Measurements from ENCODE around the gene EMC1. TPM values are rescaled to one million over a fixed set of nuclear protein-coding genes. Genes with fewer than 3 reads are reported as not detected.
A peak's percentile ranks its signal among the peaks of the same experiment; 100 is the strongest.

The EMC1 gene
- polyA plus RNA-seq, 1 experiment: 49.0 TPM

DNA sequence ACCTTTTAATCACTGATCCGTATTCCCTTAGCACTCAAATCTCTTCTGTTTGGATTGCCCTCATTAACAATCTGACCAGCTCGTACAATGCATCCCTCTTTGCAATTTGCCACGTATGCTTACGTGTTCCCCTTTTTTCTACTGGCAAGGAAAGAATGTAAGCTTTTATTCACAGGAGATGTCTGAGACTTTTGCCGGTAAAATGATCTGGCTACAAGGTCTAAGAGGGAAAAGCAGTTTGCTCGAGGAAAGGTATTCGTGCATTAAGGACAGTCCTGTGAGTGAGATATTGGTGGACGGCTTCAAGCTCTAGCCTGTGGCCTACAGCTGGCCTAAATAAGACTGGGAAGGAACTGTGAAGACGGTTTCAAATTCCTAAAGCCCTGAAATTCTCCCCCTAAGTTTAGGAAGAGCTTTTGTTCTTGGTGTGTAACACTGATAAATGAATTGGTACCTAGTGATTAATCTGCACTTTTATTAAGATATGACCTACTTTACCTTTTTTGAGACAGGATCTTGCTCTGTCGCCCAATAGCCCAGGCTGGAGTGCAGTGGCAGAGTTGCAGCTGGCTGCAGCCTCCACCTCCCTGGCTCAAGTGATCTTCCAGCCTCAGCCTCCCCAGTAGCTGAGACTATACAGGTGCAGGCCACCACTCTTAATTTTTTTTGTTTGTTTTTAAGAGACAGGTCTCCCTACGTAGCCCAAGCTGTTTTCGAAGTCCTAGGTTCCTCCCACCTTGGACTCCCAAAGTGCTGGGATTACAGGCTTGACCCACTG is 40.4 kb downstream of the EMC1 start:
- peak overlapping the region; percentile 92 for H3K4me3 ChIP-seq (ENCODE audit: low read depth, low read length)
- DNase-seq (ENCODE audit: low read depth, low spot score): no peak
- CTCF ChIA-PET: no interaction called here
- TF ChIP-seq, protein P1, sequence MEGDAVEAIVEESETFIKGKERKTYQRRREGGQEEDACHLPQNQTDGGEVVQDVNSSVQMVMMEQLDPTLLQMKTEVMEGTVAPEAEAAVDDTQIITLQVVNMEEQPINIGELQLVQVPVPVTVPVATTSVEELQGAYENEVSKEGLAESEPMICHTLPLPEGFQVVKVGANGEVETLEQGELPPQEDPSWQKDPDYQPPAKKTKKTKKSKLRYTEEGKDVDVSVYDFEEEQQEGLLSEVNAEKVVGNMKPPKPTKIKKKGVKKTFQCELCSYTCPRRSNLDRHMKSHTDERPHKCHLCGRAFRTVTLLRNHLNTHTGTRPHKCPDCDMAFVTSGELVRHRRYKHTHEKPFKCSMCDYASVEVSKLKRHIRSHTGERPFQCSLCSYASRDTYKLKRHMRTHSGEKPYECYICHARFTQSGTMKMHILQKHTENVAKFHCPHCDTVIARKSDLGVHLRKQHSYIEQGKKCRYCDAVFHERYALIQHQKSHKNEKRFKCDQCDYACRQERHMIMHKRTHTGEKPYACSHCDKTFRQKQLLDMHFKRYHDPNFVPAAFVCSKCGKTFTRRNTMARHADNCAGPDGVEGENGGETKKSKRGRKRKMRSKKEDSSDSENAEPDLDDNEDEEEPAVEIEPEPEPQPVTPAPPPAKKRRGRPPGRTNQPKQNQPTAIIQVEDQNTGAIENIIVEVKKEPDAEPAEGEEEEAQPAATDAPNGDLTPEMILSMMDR (IDR thresholded peaks at IDR 0.05; ENCODE audit: low read depth, low read length): no peak
- POLR2A ChIA-PET: interaction anchor here (0.9 kb wide), 1 partner anchor 9 kb away, joined by 5 read pairs; no protein-coding TSS in a partner anchor
- H3K27me3 ChIP-seq (ENCODE audit: control insufficient read depth, insufficient read depth, low read length): no peaks in the 10 kb centered on the region
- H3K9me3 ChIP-seq (ENCODE audit: control insufficient read depth, insufficient read depth, low read length): no peaks in the 10 kb centered on the region
- H3K27ac ChIP-seq (ENCODE audit: low read depth, low read length): peak overlapping the region; percentile 94

DNA sequence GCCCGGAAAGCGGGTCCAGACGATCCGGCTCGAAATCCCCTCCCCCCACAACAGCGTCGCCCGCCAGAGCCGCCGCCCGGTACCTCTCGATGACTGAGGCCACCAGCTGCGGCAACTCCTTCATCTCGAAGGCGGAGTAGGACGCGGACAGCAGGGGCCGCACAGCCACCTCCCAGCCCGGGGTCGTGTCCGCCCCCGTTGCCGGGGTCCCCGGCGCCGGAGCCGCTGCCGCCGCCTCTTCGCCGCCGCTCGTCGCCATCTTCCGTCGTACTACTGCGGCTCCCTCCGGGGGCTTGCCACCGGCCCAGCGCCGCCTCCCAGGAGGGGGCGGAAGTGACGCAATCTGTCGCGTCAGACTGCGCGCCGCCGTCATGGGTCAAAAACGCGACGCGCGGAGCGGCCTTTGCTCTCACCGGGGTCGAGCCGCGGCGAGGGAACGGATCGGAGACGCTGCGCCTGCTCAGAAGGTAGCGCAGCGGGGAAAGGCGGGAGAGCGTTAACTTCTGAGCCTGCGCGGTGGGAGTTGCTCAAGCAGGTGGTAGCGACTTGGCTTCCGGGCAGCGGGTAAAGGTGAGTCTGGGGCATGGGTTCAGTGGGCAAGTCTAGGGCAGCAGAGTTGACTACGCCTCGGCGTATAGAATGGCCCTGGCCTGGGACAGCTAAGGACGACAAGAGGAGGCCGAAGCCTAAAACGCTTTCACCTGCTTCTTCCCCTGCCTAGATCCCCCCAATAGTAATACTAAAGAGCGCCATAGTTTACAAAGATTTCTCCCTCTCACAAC is 41.1 kb downstream of the EMC1 start, which contains the start of gene UBR4:
TSS of gene UBR4 (minus strand) at position 277 of the 782 bp plus-strand sequence. CDS start at position 259, 18 bp downstream.
- CTCF ChIA-PET: no interaction called here

DNA sequence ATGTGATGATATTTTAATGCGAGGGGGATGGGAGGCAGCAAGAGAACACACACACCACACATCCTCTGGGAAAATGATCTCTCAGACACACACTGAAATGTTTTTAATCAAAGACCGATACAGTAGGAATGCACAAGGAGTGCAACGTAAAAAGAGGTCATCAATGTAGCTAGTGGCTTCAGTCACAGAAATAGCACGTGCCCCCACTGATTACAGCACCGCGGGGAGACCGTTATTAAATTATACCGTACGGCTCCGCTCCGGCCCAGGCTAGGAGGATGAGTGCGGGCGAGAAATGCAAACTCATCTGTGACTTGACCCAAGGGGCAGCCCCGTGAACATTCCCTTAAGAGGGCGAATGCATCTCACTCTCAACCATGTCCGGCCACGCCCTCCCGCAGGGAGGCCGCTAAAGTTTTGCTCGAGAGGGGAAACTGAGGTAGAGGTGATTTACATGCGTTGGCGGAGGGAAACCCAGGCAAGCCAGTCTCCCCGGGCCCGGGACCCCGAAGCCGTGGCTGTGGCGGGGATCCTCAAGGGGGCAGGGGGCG is 41.8 kb downstream of the EMC1 start:
- H3K27me3 ChIP-seq (ENCODE audit: control insufficient read depth, insufficient read depth, low read length): no peaks in the 10 kb centered on the region
- TF ChIP-seq, protein P1 (IDR thresholded peaks at IDR 0.05; ENCODE audit: low read depth, low read length): no peak
- ChIA-PET POLR2A (interaction anchor here (0.5 kb wide), 1 partner anchor 288 kb away, joined by 3 read pairs; no protein-coding TSS in a partner anchor), CTCF (interaction anchor here (1.2 kb wide), 1 partner anchor 296 kb away, joined by 3 read pairs; no protein-coding TSS in a partner anchor)
- H3K9me3 ChIP-seq (ENCODE audit: control insufficient read depth, insufficient read depth, low read length): no peaks in the 10 kb centered on the region
- H3K27ac ChIP-seq (ENCODE audit: low read depth, low read length): peak overlapping the region; percentile 96
- no peak for DNase-seq (ENCODE audit: low read depth, low spot score)
- H3K4me3 ChIP-seq (ENCODE audit: low read depth, low read length): peak overlapping the region; percentile 92

More for the DNA sequence above, 41.1 kb downstream of the EMC1 start, which contains the start of gene UBR4:
- H3K4me3 ChIP-seq (ENCODE audit: low read depth, low read length): peak within 1 kb of the TSS; percentile 92
- POLR2A ChIA-PET: interaction anchor here (0.9 kb wide), 1 partner anchor 10 kb away, joined by 5 read pairs; no protein-coding TSS in a partner anchor
- TF ChIP-seq, protein P1 (IDR thresholded peaks at IDR 0.05; ENCODE audit: low read depth, low read length): no peak
- no peaks in the 10 kb centered on the region for H3K9me3 ChIP-seq (ENCODE audit: control insufficient read depth, insufficient read depth, low read length)
- peak; percentile 89 for DNase-seq (ENCODE audit: low read depth, low spot score)
- no peaks in the 10 kb centered on the region for H3K27me3 ChIP-seq (ENCODE audit: control insufficient read depth, insufficient read depth, low read length)
- H3K27ac ChIP-seq (ENCODE audit: low read depth, low read length): peak within 1 kb of the TSS; percentile 96

DNA sequence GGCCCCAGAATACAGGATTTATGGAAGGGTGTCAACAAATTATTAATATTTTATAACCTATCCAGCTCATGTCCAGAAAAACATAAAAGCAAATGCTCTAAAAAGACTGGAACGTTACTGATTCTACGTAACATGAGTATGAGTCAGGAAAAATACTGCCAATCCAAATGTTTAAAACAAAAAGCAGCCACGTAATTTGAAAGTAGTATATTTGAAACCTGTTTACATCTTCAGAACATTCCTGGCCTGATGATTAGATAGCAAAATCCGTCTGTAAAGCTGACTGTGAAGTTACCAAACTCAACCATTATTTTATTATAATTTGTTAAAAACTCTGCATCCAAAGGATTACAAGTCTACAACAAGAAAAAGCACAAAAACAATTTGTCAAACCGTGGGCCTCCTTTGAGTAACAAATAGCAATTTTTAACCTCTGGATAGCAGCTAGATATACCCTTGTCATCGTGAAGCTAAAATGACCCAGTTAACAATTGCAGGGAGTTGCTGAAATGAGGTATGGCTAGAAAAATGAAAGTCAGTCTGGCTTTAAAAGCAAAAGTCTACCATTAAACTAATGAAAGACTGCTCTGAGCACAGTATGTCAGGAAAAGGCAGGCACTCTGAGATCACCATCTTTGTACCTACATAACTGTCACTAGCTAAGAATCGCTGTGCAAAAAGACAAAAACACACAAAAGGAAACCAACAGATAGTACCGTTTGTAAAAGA is 42.5 kb downstream of the EMC1 start:
- Histone ChIP-seq H3K27me3 (ENCODE audit: control insufficient read depth, insufficient read depth, low read length) (no peaks in the 10 kb centered on the region), H3K9me3 (ENCODE audit: control insufficient read depth, insufficient read depth, low read length) (no peaks in the 10 kb centered on the region), H3K4me3 (ENCODE audit: low read depth, low read length) (peak overlapping the region; percentile 92), H3K27ac (ENCODE audit: low read depth, low read length) (peak overlapping the region; percentile 96)
- TF ChIP-seq, protein P1 (IDR thresholded peaks at IDR 0.05; ENCODE audit: low read depth, low read length): no peak
- ChIA-PET POLR2A (interaction anchor here (0.5 kb wide), 1 partner anchor 287 kb away, joined by 3 read pairs; no protein-coding TSS in a partner anchor), CTCF (interaction anchor here (0.9 to 1.6 kb wide), 3 partner anchors 32 to 295 kb away, joined by 3 to 6 read pairs (median 3); no protein-coding TSS in a partner anchor)
- no peak for DNase-seq (ENCODE audit: low read depth, low spot score)

Measured in AG04450 (cell line).